SH-SY5Y (cell line): ENCODE measurements around the gene GP9.

ENCODE experiments used
- GATA2 ChIP-seq: IDR thresholded peaks from 2 replicates; pipeline ENCODE4 v1.6.1; 2011; ENCODE audit warnings: mild to moderate bottlenecking, low read depth, low read length
- GATA3 ChIP-seq: IDR thresholded peaks from 2 replicates; pipeline ENCODE4 v1.6.1; 2011; ENCODE audit warnings: low read depth, mild to moderate bottlenecking, low read length, moderate library complexity

- peak; percentile 40; the same call in 1 of the 2 replicates for TF ChIP-seq GATA2
- TF ChIP-seq GATA3, result no peak
These were observed 5.9 kb upstream of the GP9 start for GRCh38 chr3:129054605-129055104.
